ENCODE data around the gene SMCO2. TPM values are rescaled to one million over a fixed set of nuclear protein-coding genes. Genes with fewer than 3 reads are reported as not detected.

The SMCO2 gene
- total and polyA plus RNA-seq, 9 of the 15 experiments (the other 6 are each of a cell fraction or from before 2014, with no cell fraction given): not detected

DNA sequence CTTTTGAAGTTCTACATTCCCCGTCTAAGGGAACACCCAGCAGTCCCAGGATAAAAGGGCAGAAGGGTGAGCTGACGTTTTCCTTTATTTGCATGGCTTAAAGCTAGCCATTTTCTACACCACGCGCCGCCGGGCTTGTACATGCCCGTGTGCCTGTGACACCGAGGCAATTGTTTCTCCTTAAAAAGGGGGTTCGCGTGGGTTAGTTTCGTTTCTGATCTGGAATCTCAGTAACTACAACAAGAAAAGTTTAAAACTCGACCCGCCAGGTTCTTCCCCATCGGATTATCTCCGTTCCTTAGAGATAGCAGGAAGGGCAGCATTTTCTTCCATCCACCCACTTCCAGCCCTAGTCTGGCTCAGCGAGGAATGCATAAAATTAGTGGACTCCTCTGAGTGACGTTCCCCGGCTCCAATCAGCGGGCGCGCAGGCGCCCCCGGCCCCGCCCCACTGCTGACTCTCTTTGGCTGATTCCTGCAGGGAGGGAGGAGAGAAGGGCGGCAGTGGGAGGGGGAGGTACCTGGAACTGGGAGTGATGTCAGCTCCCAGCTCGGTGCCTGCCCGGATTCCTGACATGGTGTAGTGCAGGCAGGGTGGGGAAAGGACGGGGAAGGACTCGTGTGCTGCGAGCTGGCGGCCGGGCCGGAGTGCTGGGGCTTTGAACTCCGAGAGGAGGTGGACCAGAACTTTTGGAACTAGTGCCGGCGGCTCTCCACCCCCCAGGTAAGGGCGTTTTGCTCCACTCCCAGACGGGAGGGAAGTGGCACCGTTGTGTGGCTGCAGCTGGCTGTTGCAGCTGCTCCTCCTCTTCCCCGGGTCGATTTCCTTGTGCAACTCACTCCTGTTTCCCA is 77.3 kb downstream of the SMCO2 start, which contains the start of gene PPFIBP1 (continued):
- TF ChIP-seq, protein P1, sequence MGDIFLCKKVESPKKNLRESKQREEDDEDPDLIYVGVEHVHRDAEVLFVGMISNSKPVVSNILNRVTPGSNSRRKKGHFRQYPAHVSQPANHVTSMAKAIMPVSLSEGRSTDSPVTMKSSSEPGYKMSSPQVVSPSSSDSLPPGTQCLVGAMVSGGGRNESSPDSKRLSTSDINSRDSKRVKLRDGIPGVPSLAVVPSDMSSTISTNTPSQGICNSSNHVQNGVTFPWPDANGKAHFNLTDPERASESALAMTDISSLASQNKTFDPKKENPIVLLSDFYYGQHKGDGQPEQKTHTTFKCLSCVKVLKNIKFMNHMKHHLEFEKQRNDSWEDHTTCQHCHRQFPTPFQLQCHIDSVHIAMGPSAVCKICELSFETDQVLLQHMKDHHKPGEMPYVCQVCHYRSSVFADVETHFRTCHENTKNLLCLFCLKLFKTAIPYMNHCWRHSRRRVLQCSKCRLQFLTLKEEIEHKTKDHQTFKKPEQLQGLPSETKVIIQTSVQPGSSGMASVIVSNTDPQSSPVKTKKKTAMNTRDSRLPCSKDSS (IDR thresholded peaks at IDR 0.05; ENCODE audit: low read depth, partially characterized antibody): no peak
- TF ChIP-seq ZNF830 (CRISPR knock-in tag; IDR thresholded peaks at IDR 0.05) (no peak), ETV6 (IDR thresholded peaks at IDR 0.05; ENCODE audit: borderline replicate concordance in 1 of 2, low read depth in 2 of 2, low read length in 1 of 2) (no peak), ETV6 (CRISPR knock-in tag; IDR thresholded peaks at IDR 0.05; ENCODE audit: borderline replicate concordance) (no peak), THRAP3 (IDR thresholded peaks at IDR 0.05; ENCODE audit: borderline replicate concordance) (no peak), RBM25 (IDR thresholded peaks at IDR 0.05; ENCODE audit: low read depth, low read length, severe bottlenecking) (peak; percentile 93), CTCFL (IDR thresholded peaks at IDR 0.05; ENCODE audit: borderline replicate concordance, insufficient read depth, low read depth, low read length, poor library complexity, severe bottlenecking) (no peak), DACH1 (IDR thresholded peaks at IDR 0.05; ENCODE audit: partially characterized antibody) (no peak), EHMT2 (IDR thresholded peaks at IDR 0.05) (no peak), POLR2AphosphoS2 (IDR thresholded peaks at IDR 0.05; ENCODE audit: low read length) (no peak)
- TF ChIP-seq, protein P2, sequence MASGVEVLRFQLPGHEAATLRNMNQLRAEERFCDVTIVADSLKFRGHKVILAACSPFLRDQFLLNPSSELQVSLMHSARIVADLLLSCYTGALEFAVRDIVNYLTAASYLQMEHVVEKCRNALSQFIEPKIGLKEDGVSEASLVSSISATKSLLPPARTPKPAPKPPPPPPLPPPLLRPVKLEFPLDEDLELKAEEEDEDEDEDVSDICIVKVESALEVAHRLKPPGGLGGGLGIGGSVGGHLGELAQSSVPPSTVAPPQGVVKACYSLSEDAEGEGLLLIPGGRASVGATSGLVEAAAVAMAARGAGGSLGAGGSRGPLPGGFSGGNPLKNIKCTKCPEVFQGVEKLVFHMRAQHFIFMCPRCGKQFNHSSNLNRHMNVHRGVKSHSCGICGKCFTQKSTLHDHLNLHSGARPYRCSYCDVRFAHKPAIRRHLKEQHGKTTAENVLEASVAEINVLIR (CRISPR knock-in tag; IDR thresholded peaks at IDR 0.05): no peak; the same call in 1 of the 2 replicates
- TF ChIP-seq, protein P3, sequence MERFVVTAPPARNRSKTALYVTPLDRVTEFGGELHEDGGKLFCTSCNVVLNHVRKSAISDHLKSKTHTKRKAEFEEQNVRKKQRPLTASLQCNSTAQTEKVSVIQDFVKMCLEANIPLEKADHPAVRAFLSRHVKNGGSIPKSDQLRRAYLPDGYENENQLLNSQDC (CRISPR knock-in tag; IDR thresholded peaks at IDR 0.05): no peak
- TF ChIP-seq, protein P4, sequence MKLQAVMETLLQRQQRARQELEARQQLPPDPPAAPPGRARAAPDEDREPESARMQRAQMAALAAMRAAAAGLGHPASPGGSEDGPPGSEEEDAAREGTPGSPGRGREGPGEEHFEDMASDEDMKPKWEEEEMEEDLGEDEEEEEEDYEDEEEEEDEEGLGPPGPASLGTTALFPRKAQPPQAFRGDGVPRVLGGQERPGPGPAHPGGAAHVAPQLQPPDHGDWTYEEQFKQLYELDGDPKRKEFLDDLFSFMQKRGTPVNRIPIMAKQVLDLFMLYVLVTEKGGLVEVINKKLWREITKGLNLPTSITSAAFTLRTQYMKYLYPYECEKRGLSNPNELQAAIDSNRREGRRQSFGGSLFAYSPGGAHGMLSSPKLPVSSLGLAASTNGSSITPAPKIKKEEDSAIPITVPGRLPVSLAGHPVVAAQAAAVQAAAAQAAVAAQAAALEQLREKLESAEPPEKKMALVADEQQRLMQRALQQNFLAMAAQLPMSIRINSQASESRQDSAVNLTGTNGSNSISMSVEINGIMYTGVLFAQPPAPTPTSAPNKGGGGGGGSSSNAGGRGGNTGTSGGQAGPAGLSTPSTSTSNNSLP (IDR thresholded peaks at IDR 0.05; ENCODE audit: borderline replicate concordance, low read depth, low read length): no peak
- TF ChIP-seq, protein P5, sequence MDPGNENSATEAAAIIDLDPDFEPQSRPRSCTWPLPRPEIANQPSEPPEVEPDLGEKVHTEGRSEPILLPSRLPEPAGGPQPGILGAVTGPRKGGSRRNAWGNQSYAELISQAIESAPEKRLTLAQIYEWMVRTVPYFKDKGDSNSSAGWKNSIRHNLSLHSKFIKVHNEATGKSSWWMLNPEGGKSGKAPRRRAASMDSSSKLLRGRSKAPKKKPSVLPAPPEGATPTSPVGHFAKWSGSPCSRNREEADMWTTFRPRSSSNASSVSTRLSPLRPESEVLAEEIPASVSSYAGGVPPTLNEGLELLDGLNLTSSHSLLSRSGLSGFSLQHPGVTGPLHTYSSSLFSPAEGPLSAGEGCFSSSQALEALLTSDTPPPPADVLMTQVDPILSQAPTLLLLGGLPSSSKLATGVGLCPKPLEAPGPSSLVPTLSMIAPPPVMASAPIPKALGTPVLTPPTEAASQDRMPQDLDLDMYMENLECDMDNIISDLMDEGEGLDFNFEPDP (CRISPR knock-in tag; IDR thresholded peaks at IDR 0.05): no peak

Measured in K562 (cell line).